ELF-1 (cell line): ENCODE results near the gene CDSN.
"Not testable (repeated sequence)": the region's sequence is repeated elsewhere in the genome, so short reads cannot be mapped to it uniquely, and the experiment has no call there.

ENCODE experiments used
- DNase-seq: peaks from one replicate; pipeline ENCODE4 v3.0.0-alpha.2; 2016; ENCODE audit warnings: low read depth, low spot score

CDSN gene

GRCh38 chr6:31086788-31087440 lies 33.3 kb downstream of the CDSN start:
- DNase-seq: no peak

- peak; percentile 83 for DNase-seq
Measured at GRCh38 chr6:31083742-31084354, 36.4 kb downstream of the CDSN start.

- no peak for DNase-seq
Measured at GRCh38 chr6:31081872-31082271, 38.4 kb downstream of the CDSN start.

- DNase-seq: peak; percentile 81
Measured at GRCh38 chr6:31079656-31080261, 40.5 kb downstream of the CDSN start.

- no peak for DNase-seq
Measured at GRCh38 chr6:31076611-31077010, 43.6 kb downstream of the CDSN start.

- no peak for DNase-seq
Measured at GRCh38 chr6:31075528-31075927, 44.7 kb downstream of the CDSN start.

GRCh38 chr6:31074401-31074800 lies 45.8 kb downstream of the CDSN start:
- DNase-seq: peak; percentile 73

- DNase-seq: peak; percentile 82
Measured at GRCh38 chr6:31070711-31071197, 49.5 kb downstream of the CDSN start.

- peak; percentile 86 for DNase-seq
Measured at GRCh38 chr6:31068669-31069340, 51.4 kb downstream of the CDSN start.

GRCh38 chr6:31067891-31068668 lies 52.2 kb downstream of the CDSN start:
- not testable (repeated sequence) for DNase-seq

GRCh38 chr6:31067028-31067427 lies 53.2 kb downstream of the CDSN start:
- DNase-seq: not testable (repeated sequence)

GRCh38 chr6:31065556-31065955 lies 54.7 kb downstream of the CDSN start:
- no peak for DNase-seq
